Activated naive CD4-positive, alpha-beta T cell treated with anti-CD3 and anti-CD28 coated beads, Interleukin-2, amount 50 U/mL, for 72 hours (primary cell): ENCODE results near the gene PUS7. TPM values are rescaled to one million over a fixed set of nuclear protein-coding genes. Genes with fewer than 3 reads are reported as not detected.
A peak's percentile ranks its signal among the peaks of the same experiment; 100 is the strongest.
"Not testable (repeated sequence)": the region's sequence is repeated elsewhere in the genome, so short reads cannot be mapped to it uniquely, and the experiment has no call there.

Experiments used
- ATAC-seq, 2 donors: fragments of 150-1000 bp; cut with Tn5 transposase; 2 replicates each; pipeline ENCODE4 v1.10.0; 2021; ENCODE audit warnings: mild to moderate bottlenecking in 2 of 2, moderate library complexity in 2 of 2
- DNase-seq, 2 donors: peaks; one replicate each; pipeline ENCODE4 v3.0.0; 2021 to 2022; ENCODE audit warnings: low spot score in 2 of 2
- H3K27ac Mint-ChIP-seq, 2 donors: one replicate each; pipeline ENCODE4 v1.8.0; 2022; ENCODE audit warnings: mild to moderate bottlenecking in 2 of 2, mixed read lengths in 2 of 2
- H3K36me3 Mint-ChIP-seq, 2 donors: one replicate each; pipeline ENCODE4 v1.8.0; 2022; ENCODE audit warnings: mixed read lengths in 2 of 2
- H3K9me3 Mint-ChIP-seq, 2 donors: one replicate each; pipeline ENCODE4 v1.8.0; 2022; ENCODE audit warnings: mixed read lengths in 2 of 2
- total RNA-seq, 2 donors: library from RNA; stranded (reverse); gene quantifications; one replicate each; pipeline ENCODE4 v1.2.3, GENCODE V29; 2022

The PUS7 gene
- 10 to 100 TPM in 1 of 2 donors, 1 to 10 TPM in 1; 8.0 to 32.3 TPM for total RNA-seq

- H3K27ac Mint-ChIP-seq = peak within 1 kb of the TSS; percentile 88 to 95
- H3K36me3 Mint-ChIP-seq = peaks cover 9 to 12% of the 10 kb centered on the region in 2 donors
- H3K9me3 Mint-ChIP-seq = no peaks in the 10 kb centered on the region
- ATAC-seq = peak; percentile 91
- DNase-seq = peak; percentile 75 to 87
These were observed at the start of gene PUS7 for GRCh38 chr7:105521717-105522463. Gene PUS7, minus strand, starts transcription at chr7:105522271. Its CDS starts 13,759 bp downstream, at chr7:105508512.

- ATAC-seq (no peak), DNase-seq (no peak)
- Mint-ChIP-seq H3K27ac (peak overlapping the region in 1 of 2 donors; percentile 68), H3K9me3 (no peaks in the 10 kb centered on the region), H3K36me3 (peaks cover 0 to 5% of the 10 kb centered on the region in 2 donors)
These were observed 45.8 kb upstream of the PUS7 start for GRCh38 chr7:105567821-105568220.

- ATAC-seq (no peak), DNase-seq (no peak)
- peaks cover 0 to 5% of the 10 kb centered on the region in 2 donors for H3K36me3 Mint-ChIP-seq
- no peaks in the 10 kb centered on the region for H3K9me3 Mint-ChIP-seq
- H3K27ac Mint-ChIP-seq = no peak overlapping the region
These were observed 45.0 kb upstream of the PUS7 start for GRCh38 chr7:105567024-105567423.

- peaks cover under 1 to 5% of the 10 kb centered on the region in 2 donors for H3K36me3 Mint-ChIP-seq
- DNase-seq (no peak), ATAC-seq (no peak)
- H3K27ac Mint-ChIP-seq = no peak overlapping the region
- H3K9me3 Mint-ChIP-seq = no peaks in the 10 kb centered on the region
These were observed 43.1 kb upstream of the PUS7 start for GRCh38 chr7:105565190-105565589.

GRCh38 chr7:105559926-105560325, 37.9 kb upstream of the PUS7 start:
- no peak for ATAC-seq
- DNase-seq = no peak
- H3K27ac Mint-ChIP-seq = peak overlapping the region in 1 of 2 donors; percentile 5
- peaks cover 0 to 6% of the 10 kb centered on the region in 2 donors for H3K36me3 Mint-ChIP-seq
- no peaks in the 10 kb centered on the region for H3K9me3 Mint-ChIP-seq

GRCh38 chr7:105538339-105538738, 16.3 kb upstream of the PUS7 start:
- no peaks in the 10 kb centered on the region for H3K9me3 Mint-ChIP-seq
- no peak for ATAC-seq
- H3K27ac Mint-ChIP-seq = no peak overlapping the region
- peaks cover 17 to 19% of the 10 kb centered on the region in 2 donors for H3K36me3 Mint-ChIP-seq
- no peak for DNase-seq

- H3K27ac Mint-ChIP-seq = peak overlapping the region; percentile 95
- no peak for ATAC-seq
These were observed 10.8 kb upstream of the PUS7 start for GRCh38 chr7:105532709-105533460.

GRCh38 chr7:105531792-105532671, 10.0 kb upstream of the PUS7 start, which contains the start of gene RINT1:
Gene RINT1, plus strand, starts transcription at chr7:105532201. Its CDS starts 115 bp downstream, at chr7:105532316.
- H3K9me3 Mint-ChIP-seq = no peaks in the 10 kb centered on the region
- ATAC-seq (peak; percentile 96 to 99), DNase-seq (peak; percentile 94 to 95)
- peak within 1 kb of the TSS; percentile 95 for H3K27ac Mint-ChIP-seq
- H3K36me3 Mint-ChIP-seq = peaks cover 6 to 16% of the 10 kb centered on the region in 2 donors

More at GRCh38 chr7:105532709-105533460, 10.8 kb upstream of the PUS7 start:
- H3K9me3 Mint-ChIP-seq = no peaks in the 10 kb centered on the region
- DNase-seq = no peak
- peaks cover 6 to 16% of the 10 kb centered on the region in 2 donors for H3K36me3 Mint-ChIP-seq

GRCh38 chr7:105530546-105530945, 8.5 kb upstream of the PUS7 start:
- H3K9me3 Mint-ChIP-seq = no peaks in the 10 kb centered on the region
- H3K36me3 Mint-ChIP-seq = peaks cover 0 to 16% of the 10 kb centered on the region in 2 donors
- H3K27ac Mint-ChIP-seq = peak overlapping the region in 1 of 2 donors; percentile 29
- ATAC-seq (no peak), DNase-seq (no peak)

- H3K36me3 Mint-ChIP-seq = peaks cover 0 to 16% of the 10 kb centered on the region in 2 donors
- ATAC-seq (no peak), DNase-seq (no peak)
- no peaks in the 10 kb centered on the region for H3K9me3 Mint-ChIP-seq
- H3K27ac Mint-ChIP-seq = peak overlapping the region in 1 of 2 donors; percentile 29
These were observed 8.1 kb upstream of the PUS7 start for GRCh38 chr7:105530126-105530525.

- not testable (repeated sequence) for H3K9me3 Mint-ChIP-seq, H3K36me3 Mint-ChIP-seq, ATAC-seq, H3K27ac Mint-ChIP-seq, DNase-seq
These were observed 5.7 kb upstream of the PUS7 start for GRCh38 chr7:105527737-105528136.

GRCh38 chr7:105524840-105525239, 2.8 kb upstream of the PUS7 start:
- no peak overlapping the region for H3K27ac Mint-ChIP-seq
- DNase-seq = no peak
- H3K9me3 Mint-ChIP-seq = no peaks in the 10 kb centered on the region
- peaks cover 2 to 5% of the 10 kb centered on the region in 2 donors for H3K36me3 Mint-ChIP-seq
- no peak for ATAC-seq

GRCh38 chr7:105524423-105524822, 2.4 kb upstream of the PUS7 start:
- not testable (repeated sequence) for H3K9me3 Mint-ChIP-seq, H3K36me3 Mint-ChIP-seq, DNase-seq, ATAC-seq, H3K27ac Mint-ChIP-seq

GRCh38 chr7:105521027-105521716, 899 bp downstream of the PUS7 start:
- Mint-ChIP-seq H3K36me3 (peaks cover 12 to 15% of the 10 kb centered on the region in 2 donors), H3K9me3 (no peaks in the 10 kb centered on the region), H3K27ac (peak overlapping the region; percentile 88 to 95)
- ATAC-seq (peak; percentile 59 to 60), DNase-seq (peak; percentile 57 to 59)

GRCh38 chr7:105520620-105521019, 1.5 kb downstream of the PUS7 start:
- not testable (repeated sequence) for ATAC-seq, H3K9me3 Mint-ChIP-seq, H3K27ac Mint-ChIP-seq, DNase-seq
- H3K36me3 Mint-ChIP-seq = peaks cover 12 to 15% of the 10 kb centered on the region in 2 donors

GRCh38 chr7:105519353-105519752, 2.7 kb downstream of the PUS7 start:
- ATAC-seq (no peak), DNase-seq (no peak)
- H3K27ac Mint-ChIP-seq = peak overlapping the region in 1 of 2 donors; percentile 3
- H3K9me3 Mint-ChIP-seq = no peaks in the 10 kb centered on the region
- peaks cover 12 to 15% of the 10 kb centered on the region in 2 donors for H3K36me3 Mint-ChIP-seq
